ENCODE data around the gene POMGNT1. TPM values are rescaled to one million over a fixed set of nuclear protein-coding genes. Genes with fewer than 3 reads are reported as not detected.
A peak's percentile ranks its signal among the peaks of the same experiment; 100 is the strongest.

POMGNT1 gene
- total RNA-seq, 1 donor = 6.7 TPM

DNA sequence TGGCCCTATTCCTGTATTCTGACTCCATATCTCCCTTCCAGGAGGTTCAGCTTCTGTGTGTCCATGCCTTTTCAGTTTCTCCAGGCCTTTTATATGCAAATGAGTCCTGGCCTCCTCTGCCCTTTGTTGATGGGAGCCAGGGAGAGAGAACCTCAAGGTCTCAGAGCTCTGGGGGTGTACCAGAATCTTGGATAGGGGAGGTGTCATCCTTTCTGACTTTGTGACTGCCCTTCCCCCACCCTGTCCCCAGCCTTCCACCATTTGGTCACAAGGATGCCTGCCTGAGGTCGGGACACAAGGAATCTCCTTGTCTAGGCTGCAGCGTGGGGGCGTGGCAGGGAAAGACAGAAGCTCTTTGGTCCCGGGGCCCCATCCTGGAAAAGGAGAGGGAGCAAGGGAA, 23.5 kb upstream of the POMGNT1 start:
- Histone ChIP-seq H3K4me1 (ENCODE audit: insufficient read depth, low read length) (no peaks in the 10 kb centered on the region), H3K4me3 (ENCODE audit: low read length) (no peak overlapping the region), H3K9me3 (ENCODE audit: low read depth, low read length) (no peaks in the 10 kb centered on the region), H3K27me3 (ENCODE audit: insufficient read depth, low read length) (no peaks in the 10 kb centered on the region)

DNA sequence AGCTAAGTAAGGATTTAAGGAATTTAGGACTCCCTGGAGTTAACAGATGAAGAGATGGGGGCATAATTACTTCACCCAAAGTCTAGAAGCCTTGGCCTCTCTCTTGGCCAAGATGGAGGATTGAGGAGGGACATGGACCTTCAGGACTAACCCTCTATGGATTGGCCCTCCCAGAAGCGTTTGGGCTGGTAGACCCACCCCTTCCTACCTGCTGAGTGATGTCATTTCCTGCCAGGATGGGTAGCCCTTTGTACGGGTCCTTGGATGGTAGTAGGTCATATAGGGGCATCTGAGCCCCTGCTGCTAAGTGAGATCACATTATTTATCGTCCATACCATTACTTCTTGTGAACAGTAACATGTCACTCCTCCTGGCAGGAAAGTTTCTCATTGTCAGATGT, 22.6 kb upstream of the POMGNT1 start:
- H3K27me3 ChIP-seq (ENCODE audit: insufficient read depth, low read length) = no peaks in the 10 kb centered on the region
- no peak overlapping the region for H3K4me3 ChIP-seq (ENCODE audit: low read length)
- H3K9me3 ChIP-seq (ENCODE audit: low read depth, low read length) = no peaks in the 10 kb centered on the region
- no peaks in the 10 kb centered on the region for H3K4me1 ChIP-seq (ENCODE audit: insufficient read depth, low read length)

DNA sequence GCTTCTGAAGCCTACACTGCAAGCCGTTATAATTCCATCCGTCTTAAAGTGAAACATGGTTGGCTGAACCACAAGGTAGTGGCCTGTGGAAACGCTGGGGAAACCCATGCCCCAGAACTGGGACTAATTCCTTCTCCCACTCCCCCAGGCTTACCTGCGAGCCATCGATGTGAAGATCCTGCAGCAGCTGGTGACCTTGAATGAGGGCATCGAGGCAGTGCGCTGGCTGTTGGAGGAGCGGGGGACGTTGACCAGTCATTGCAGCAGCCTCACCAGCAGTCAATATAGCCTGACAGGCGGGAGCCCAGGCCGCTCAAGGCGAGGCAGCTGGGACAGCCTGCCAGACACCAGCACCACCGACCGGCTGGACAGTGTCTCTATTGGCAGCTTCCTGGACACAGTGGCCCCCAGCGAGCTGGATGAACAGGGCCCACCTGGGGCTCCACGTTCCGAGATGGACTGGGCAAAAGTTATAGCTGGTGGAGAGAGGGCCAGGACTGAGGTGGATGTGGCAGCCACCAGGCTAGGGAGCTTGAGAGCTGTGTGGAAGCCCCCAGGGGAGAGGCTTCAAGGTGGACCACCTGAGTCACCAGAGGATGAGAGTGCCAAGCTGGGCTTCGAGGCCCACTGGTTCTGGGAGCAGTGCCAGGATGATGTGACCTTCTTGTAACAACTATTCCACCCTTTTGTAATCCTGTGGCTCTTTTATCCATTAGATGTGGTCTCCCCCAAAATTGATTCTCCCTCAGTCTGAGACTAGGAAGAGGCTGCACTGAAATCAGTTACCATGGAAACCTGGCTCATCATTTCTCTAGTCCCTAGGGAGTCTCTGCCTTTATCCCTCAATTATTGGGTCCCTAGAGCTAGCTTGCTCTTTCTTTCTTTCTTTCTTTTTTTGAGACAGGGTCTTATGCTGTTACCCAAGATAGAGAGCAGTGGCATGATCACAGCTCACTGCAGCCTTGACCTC, 21.6 kb upstream of the POMGNT1 start:
- no peak overlapping the region for H3K4me3 ChIP-seq (ENCODE audit: low read length)
- H3K9me3 ChIP-seq (ENCODE audit: low read depth, low read length) = no peaks in the 10 kb centered on the region
- no peaks in the 10 kb centered on the region for H3K27me3 ChIP-seq (ENCODE audit: insufficient read depth, low read length)
- no peaks in the 10 kb centered on the region for H3K4me1 ChIP-seq (ENCODE audit: insufficient read depth, low read length)

DNA sequence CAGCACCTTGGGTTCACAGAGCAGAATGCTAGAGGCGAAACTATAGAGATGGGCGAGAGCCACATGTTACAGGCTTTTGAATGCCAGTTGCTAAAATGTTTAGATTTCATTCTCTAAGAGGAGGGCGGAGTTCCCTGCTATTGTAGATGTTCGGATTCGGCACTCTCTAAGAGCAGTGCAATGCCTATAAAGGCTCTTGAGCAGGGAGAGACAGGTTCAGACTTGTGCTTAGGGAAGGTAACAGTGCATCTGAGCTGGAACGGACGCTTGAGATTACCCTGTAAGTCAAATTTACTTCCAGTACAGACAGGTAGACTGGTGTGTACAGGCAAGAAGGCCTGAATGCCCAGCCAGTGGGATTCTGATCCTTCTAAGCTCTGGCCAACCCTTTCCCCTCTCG, 20.2 kb upstream of the POMGNT1 start:
- Histone ChIP-seq H3K4me3 (ENCODE audit: low read length) (no peak overlapping the region), H3K9me3 (ENCODE audit: low read depth, low read length) (no peaks in the 10 kb centered on the region), H3K27me3 (ENCODE audit: insufficient read depth, low read length) (no peaks in the 10 kb centered on the region), H3K4me1 (ENCODE audit: insufficient read depth, low read length) (no peaks in the 10 kb centered on the region)

DNA sequence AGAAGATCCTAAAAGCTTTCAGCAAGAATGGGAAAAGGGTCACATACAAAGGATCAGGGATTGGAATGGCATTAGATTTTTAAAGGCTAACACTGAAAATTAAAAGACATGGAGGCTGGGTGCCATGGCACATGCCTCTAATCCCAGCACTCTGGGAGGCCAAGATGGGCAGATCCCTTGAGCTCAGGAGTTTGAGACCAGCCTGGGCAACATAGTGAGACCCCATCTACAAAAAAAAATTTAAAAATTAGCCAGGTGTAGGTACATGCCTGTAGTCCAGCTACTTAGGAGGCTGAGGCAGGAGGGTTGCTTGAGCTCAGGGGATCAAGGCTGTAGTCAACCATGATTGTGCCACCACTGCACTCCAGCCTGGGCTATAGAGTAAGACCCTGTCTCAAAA, 17.3 kb upstream of the POMGNT1 start:
- no peaks in the 10 kb centered on the region for H3K27me3 ChIP-seq (ENCODE audit: insufficient read depth, low read length)
- no peak overlapping the region for H3K4me3 ChIP-seq (ENCODE audit: low read length)
- no peaks in the 10 kb centered on the region for H3K9me3 ChIP-seq (ENCODE audit: low read depth, low read length)
- H3K4me1 ChIP-seq (ENCODE audit: insufficient read depth, low read length) = no peaks in the 10 kb centered on the region

DNA sequence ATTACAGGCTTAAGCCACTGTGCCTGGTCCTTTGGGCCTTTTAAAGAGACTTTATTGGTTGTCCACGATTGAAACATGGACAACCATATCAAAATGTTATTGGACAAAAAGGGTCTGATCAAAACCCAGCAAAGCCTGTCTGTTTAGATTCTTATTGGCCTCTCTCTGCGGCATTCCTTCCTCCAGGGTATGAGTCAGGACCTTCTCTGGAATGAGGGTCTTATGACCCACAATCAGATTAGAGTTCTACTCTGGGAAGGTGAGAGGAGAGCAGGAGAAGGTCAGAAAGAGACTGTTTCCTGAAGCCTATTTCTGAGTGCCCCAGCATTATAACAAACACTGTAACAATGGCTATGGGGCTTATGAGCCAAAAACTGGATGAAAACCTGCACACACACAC, 12.8 kb upstream of the POMGNT1 start:
- H3K4me3 ChIP-seq (ENCODE audit: low read length) = no peak overlapping the region
- no peaks in the 10 kb centered on the region for H3K9me3 ChIP-seq (ENCODE audit: low read depth, low read length)
- H3K4me1 ChIP-seq (ENCODE audit: insufficient read depth, low read length) = no peaks in the 10 kb centered on the region
- no peaks in the 10 kb centered on the region for H3K27me3 ChIP-seq (ENCODE audit: insufficient read depth, low read length)

DNA sequence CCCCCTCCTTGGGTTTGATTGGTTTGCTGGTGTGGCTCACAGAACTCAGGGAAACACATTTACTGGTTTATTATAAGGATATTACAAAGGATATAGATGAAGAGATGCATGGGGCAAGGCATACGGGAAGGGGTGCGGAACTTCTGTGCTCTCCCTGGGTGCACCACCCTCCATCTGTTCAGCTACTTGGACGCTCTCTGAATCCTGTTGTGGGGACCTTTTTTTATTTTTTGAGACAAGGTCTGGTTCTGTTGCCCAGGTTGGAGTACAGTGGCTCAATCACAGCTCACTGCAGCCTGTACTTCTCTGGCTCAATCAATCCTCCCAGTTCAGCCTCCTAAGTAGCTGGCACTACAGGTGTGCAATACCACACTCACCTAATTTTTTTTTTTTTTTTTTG, 12.3 kb upstream of the POMGNT1 start:
- Histone ChIP-seq H3K4me1 (ENCODE audit: insufficient read depth, low read length) (no peaks in the 10 kb centered on the region), H3K27me3 (ENCODE audit: insufficient read depth, low read length) (no peaks in the 10 kb centered on the region), H3K9me3 (ENCODE audit: low read depth, low read length) (no peaks in the 10 kb centered on the region), H3K4me3 (ENCODE audit: low read length) (no peak overlapping the region)

DNA sequence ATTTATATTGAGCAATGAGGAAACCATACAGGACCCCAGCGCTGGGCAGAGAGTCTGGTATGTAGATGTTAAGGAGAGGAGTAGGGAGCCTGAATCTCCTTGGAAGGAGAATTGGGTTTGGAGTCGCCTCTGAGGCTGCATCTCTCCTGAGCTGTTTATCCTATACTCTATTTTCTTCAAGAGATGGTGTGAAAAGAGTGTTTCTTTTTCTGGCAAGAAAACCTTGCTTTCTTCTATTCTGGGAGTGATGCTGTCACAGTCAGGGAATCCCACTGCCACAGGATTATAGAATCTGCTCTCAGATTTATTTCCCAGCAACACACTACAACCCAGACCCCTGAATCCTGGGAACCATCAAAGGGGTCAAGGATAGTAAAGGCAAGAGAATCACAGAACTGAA, 8.2 kb upstream of the POMGNT1 start:
- Histone ChIP-seq H3K9me3 (ENCODE audit: low read depth, low read length) (no peaks in the 10 kb centered on the region), H3K4me1 (ENCODE audit: insufficient read depth, low read length) (peaks cover 19% of the 10 kb centered on the region), H3K27me3 (ENCODE audit: insufficient read depth, low read length) (no peaks in the 10 kb centered on the region), H3K4me3 (ENCODE audit: low read length) (no peak overlapping the region)

DNA sequence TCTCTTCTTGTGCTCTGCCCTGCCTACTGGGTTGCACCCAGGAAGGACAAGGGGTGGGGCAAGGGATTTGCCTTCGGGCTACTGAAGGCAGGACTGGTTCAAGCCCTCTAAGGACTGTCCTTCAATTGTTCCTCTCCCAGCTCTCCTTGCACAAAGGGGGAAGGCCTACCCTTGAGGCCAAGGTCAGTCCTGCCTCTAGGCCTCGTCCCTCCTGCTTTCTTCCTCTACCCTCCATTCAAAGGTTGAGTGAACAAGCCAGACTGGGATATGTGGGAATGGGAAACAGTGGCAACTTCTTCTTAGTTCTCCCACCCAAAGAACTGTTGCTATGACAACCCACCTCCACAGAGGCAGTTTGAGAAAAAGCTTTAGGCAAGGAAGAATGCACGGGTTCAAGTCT, 7.6 kb upstream of the POMGNT1 start:
- Histone ChIP-seq H3K4me3 (ENCODE audit: low read length) (no peak overlapping the region), H3K4me1 (ENCODE audit: insufficient read depth, low read length) (peaks cover 19% of the 10 kb centered on the region), H3K27me3 (ENCODE audit: insufficient read depth, low read length) (no peaks in the 10 kb centered on the region), H3K9me3 (ENCODE audit: low read depth, low read length) (no peaks in the 10 kb centered on the region)

DNA sequence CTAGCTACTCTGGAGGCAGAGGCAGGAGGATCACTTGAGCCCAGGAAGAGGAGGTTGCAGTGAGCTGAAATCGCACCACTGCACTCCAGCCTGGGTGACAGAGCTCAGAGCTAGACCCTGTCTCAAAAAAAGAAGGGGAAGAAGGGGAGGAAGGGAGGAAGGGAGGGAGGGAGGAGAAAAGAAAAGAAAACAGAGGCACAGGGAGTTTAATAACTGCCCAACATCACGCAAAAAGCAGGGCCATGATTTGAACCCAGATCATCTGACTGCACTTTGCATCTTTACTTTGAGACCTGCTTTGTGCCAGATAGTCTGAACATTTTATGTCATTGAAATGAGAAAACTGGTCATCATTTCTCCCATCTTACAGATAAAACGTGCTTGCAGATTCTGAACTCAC, 6.9 kb upstream of the POMGNT1 start:
- H3K9me3 ChIP-seq (ENCODE audit: low read depth, low read length) = no peaks in the 10 kb centered on the region
- no peak overlapping the region for H3K4me3 ChIP-seq (ENCODE audit: low read length)
- H3K4me1 ChIP-seq (ENCODE audit: insufficient read depth, low read length) = peaks cover 19% of the 10 kb centered on the region
- H3K27me3 ChIP-seq (ENCODE audit: insufficient read depth, low read length) = no peaks in the 10 kb centered on the region

DNA sequence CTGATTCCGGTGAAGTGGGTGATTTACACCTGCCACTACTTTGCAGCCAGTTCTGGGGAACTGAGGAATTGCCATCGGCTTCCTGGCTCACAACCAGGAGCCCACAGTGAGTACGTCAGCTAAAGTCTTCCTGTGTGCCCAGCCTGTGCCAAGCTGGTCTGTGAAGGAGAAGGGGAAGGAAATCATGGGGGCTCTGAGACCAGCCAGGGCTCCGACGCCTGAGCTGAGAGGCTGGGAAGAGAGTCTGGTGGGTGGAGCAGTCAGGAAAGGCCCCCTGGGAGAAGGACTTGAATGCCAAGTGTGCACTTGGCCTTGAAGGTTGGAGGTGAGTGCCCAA, 6.1 kb upstream of the POMGNT1 start:
- Histone ChIP-seq H3K9me3 (ENCODE audit: low read depth, low read length) (no peaks in the 10 kb centered on the region), H3K27me3 (ENCODE audit: insufficient read depth, low read length) (no peaks in the 10 kb centered on the region), H3K4me3 (ENCODE audit: low read length) (no peak overlapping the region)

DNA sequence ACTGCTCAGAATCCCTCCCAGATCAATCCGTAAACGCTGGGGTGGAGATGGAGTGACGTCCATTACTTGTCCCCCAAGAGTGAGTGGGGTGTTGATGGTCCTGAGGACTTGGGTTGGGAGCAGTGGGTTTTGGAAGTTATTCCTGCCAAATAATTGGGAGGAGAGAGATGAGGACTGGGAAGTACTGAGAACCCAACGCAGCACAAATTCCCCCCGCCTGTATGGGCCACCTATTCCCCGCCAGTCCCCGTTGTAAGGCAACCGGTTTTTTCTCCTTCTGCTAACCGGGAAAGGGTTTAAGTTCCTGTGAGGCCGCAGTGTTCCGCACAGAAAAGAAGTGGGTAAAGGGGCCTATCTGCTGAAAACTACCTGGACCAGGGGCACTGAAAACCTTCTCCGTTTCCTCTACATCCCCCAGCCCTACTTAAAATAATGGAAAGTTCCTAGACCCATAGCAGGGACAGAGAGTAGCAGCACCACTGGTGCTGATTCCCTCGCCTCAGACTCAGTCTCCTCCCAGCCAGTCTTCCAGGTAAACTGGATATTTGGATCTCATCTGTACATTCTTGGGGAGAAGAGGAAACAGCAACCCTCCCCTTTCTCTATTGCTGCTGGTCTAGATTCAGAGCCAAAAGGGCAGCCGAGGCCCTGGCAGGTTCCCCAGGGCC, 5.6 kb upstream of the POMGNT1 start:
- Histone ChIP-seq H3K9me3 (ENCODE audit: low read depth, low read length) (no peaks in the 10 kb centered on the region), H3K27me3 (ENCODE audit: insufficient read depth, low read length) (no peaks in the 10 kb centered on the region), H3K4me1 (ENCODE audit: insufficient read depth, low read length) (peaks cover 21% of the 10 kb centered on the region), H3K4me3 (ENCODE audit: low read length) (peak overlapping the region; percentile 34)

More for the DNA sequence above, 6.1 kb upstream of the POMGNT1 start:
- H3K4me1 ChIP-seq (ENCODE audit: insufficient read depth, low read length) = peaks cover 19% of the 10 kb centered on the region

DNA sequence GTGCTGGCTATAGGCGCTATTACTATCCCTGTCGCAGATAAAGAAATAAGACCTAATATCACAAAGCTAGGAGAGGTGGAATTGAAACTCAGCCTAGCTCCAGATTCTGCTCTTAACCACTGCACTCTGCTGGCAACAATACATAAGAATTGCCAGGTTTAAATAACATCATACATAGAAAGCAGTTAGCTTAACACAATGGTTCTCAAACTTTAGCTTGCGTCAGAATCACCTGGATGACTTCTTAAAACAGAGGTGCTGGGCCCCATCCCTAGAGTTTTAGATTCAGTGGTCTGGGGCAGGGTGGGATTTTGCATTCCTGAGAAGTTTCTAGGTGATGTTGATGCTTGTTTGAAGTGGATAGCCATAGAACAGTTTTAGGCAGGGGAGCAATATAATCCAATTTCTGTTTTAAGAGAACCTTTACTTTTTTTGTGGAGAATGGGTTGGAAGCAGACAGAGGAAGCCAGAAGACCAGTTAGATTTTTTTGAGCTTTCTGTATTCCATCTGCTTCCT, 1.1 kb upstream of the POMGNT1 start:
- H3K9me3 ChIP-seq (ENCODE audit: low read depth, low read length) = no peaks in the 10 kb centered on the region
- no peaks in the 10 kb centered on the region for H3K27me3 ChIP-seq (ENCODE audit: insufficient read depth, low read length)
- peaks cover 40% of the 10 kb centered on the region for H3K4me1 ChIP-seq (ENCODE audit: insufficient read depth, low read length)
- no peak overlapping the region for H3K4me3 ChIP-seq (ENCODE audit: low read length)

DNA sequence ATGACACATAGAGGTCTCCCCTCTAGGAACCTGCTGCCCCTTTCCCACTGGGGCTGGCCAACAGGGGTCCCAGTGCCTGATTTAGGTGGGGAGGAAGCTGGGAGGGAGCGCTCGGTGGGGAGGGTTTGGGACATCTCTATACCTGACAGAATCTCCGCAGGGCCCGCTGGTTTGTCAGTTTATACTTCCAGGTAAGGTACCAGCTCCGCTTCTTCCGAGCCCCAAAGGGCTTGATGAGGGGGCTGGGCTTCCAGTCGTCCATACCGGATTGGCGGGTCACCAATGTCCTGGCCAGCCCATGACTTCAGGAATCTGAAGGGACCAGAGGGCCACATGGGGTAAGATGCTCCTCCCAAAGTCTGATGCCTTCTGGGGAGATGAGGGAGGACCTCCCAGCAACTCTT, 672 bp downstream of the POMGNT1 start:
- Histone ChIP-seq H3K4me1 (ENCODE audit: insufficient read depth, low read length) (peaks cover 22% of the 10 kb centered on the region), H3K4me3 (ENCODE audit: low read length) (peak overlapping the region; percentile 65), H3K27me3 (ENCODE audit: insufficient read depth, low read length) (no peaks in the 10 kb centered on the region), H3K9me3 (ENCODE audit: low read depth, low read length) (no peaks in the 10 kb centered on the region)

DNA sequence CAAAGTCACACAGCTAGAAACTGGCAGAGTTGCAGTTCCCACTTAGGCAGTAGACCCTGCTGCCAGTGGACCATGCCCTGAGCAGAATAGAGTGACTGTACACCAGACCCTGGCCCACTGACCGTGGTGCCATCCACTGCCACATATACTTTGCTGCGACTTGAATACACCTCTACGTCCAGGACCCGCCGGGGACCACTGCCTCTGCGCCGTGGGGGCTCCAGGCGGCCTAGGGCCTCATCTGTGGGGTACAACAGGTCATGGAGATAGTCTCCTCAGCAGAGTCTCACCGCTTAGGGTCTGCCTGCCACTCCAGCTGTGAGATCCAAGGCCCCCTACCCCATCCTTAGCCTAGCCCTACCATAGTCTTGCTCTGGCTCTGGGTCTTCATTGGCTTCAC, 1.6 kb downstream of the POMGNT1 start:
- Histone ChIP-seq H3K4me3 (ENCODE audit: low read length) (no peak overlapping the region), H3K27me3 (ENCODE audit: insufficient read depth, low read length) (no peaks in the 10 kb centered on the region), H3K9me3 (ENCODE audit: low read depth, low read length) (no peaks in the 10 kb centered on the region), H3K4me1 (ENCODE audit: insufficient read depth, low read length) (peaks cover 21% of the 10 kb centered on the region)

Measured in mononuclear cell (primary cell).